Measurements from ENCODE around the gene INHBB.
"Not testable (repeated sequence)": the region's sequence is repeated elsewhere in the genome, so short reads cannot be mapped to it uniquely, and the experiment has no call there.

The INHBB gene

DNA sequence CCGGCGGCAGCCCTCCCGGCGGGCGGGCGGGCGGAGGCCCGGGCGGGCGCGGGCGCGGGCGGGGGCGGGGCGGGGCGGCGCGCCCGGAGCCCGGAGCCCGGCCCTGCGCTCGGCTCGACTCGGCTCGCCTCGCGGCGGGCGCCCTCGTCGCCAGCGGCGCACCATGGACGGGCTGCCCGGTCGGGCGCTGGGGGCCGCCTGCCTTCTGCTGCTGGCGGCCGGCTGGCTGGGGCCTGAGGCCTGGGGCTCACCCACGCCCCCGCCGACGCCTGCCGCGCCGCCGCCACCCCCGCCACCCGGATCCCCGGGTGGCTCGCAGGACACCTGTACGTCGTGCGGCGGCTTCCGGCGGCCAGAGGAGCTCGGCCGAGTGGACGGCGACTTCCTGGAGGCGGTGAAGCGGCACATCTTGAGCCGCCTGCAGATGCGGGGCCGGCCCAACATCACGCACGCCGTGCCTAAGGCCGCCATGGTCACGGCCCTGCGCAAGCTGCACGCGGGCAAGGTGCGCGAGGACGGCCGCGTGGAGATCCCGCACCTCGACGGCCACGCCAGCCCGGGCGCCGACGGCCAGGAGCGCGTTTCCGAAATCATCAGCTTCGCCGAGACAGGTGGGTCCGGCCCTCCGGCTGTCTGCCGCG lies at the start of gene INHBB:
INHBB (plus strand) TSS at position 111 of the 641 bp plus-strand sequence; CDS start at position 164, 53 bp downstream.
- DNase-seq, result no peak

DNA sequence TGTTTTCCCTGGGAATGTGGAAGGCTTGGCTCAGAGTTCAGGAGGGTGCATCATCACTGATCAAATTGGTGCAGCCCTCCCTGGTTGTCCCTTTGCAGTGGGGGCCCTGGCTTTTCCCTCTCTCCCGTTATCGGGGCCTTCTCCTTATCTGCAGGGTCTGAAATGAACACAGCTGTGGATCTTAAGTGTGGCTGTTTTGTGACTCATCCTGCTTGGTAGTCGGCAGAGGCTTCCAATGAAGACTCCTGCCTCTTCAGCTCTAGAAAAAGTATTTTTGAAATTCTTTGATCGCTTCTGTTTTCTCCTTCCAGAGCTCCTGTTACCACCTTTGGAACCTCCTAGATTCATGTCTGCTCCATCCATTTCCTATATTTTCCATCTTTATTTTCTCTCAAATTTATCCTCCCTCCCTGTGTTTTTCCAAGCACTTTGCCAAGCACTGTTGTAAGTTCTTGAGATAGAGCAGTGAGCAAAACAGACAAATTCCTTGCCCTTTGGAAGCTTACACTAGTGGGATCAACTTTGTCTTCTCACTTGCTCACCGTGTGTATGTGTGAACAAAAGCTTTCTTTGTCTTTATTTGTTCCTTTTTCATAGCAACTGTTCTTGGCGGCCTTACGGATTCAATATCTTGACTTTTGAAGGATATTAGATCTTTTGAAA lies 47.6 kb upstream of the INHBB start:
- DNase-seq, result no peak

DNA sequence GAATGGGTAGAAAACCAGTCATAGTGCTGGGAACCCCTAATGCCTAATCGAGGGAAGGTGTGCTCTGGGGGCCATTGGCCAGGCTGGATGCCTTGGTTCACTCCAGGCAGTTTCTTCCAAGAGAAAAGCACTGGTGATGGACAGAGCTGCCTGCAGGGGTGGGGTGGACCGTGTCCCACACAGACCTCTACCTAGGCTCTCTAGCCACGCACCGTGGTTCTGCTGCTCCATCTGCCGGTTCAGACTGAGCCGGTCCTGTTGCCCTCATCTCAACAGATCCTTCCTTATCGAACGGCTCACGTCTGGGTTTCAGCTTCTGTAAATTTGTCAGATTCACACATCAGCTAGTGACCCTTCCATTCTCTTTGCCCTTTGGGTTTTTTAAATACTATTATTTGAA lies 46.9 kb upstream of the INHBB start:
- no peak for DNase-seq

DNA sequence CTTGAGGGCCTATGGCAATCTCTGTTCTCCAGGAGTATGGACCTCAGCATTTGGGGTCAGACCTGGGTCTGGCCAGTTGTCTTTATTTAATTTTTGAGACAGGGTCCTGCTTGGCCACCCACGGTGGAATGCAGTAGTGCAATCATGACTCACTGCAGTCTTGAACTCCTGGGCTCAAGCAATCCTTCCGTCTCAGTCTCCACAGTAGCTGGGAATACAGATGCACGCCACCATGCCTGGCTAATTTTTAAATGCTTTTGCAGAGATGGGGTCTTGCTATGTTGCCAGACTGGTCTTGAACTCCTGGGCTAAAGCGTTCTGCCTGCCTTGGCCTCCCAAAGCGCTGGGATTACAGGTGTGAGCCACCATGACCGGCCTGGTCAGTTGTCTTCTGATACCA lies 46.4 kb upstream of the INHBB start:
- no peak for DNase-seq

DNA sequence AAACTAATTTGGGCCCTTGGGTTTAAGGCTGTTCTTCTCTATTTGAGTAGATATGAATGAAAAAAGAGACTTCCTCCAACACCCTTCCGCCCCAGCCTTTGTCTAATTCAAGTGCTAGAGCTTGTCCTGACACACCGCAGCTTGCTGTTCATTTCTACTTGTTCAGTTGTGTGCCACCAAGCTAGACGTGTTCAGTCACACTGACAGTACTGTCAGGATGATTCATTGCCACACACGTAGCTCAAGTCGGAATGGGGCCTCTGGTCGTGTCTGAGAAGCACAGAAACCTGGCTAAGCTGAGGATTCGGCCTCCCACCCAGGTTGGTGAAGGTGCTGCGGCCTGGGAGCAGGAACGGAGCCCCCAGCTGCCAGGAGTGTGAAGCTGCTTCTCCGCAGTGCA lies 45.6 kb upstream of the INHBB start:
- DNase-seq, result no peak

DNA sequence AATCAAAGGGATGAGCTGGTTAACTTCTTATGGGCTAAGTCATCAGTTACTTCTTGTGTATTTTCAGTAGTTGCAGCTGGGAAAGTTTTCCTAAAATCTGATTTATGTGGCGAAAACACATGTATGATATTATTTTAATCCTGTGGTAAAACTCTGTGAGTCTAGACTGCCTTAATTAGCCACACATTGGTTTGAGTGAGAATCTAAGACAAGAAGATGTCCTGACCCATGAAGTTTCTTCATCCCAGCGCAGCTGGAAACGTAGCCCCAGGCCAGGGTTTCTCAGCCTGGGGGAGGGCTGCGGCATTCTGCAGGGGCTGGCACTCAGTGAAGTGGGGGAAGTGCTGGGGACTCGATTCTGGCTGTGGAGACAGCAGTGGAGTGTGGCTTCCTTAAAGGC lies 44.7 kb upstream of the INHBB start:
- no peak for DNase-seq

DNA sequence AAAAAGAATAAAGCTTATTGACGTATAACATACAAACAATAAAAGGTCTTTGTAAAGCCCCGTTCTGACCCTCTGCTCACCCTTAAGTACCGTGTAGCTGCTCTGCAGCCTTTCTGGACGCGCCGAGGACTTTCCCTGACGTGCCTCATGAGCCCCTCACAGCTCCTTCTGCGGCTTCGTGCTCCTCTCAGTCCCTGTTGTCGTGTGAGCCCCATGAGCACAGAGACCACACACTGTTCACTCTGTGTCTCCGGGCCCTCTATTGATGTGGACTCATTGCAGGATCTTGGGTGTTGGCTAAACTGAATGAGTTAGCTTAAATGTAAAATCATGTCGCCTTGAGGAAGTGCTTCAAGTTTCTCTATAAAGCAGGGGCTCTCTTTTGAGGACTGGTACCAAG lies 43.6 kb upstream of the INHBB start:
- DNase-seq, result no peak

DNA sequence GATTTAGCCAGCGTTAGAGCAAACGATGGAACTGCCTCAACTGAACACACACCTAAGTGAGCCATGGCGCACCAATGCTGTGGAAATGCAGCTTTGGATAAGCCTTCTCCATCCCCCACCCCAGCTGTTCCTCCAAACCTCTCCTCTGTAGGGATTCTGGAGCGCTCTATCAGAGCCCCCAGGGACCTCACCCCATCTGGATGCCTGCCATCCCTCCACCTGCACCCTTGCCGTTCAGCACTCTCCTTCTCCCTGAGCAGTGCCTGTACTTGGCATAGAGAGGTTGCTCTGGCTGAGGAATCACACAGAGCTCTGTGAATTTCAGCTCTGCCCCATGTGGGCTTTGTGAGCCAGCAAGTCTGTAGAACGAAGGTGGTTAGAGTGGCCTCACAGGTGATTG lies 42.8 kb upstream of the INHBB start:
- no peak for DNase-seq

DNA sequence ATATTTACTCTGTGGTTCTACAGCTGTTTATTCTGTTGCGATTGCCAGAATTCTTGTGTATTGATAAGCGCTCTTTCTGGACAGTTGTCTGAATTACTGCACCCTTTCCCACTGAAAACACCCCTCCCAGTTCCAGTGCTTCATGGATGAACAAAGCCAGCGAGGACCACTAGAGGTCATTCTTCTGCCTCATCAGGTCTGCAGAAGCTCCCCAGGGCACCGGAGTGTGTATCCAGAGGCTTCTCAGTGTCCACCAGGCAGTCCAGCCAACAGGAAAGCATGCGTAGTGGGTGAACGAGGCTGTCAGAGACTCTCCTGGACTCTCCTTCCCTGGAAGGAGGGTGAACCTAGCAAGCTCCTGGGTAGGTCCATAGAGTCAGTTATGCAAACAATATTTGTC lies 40.6 kb upstream of the INHBB start:
- DNase-seq, result no peak

DNA sequence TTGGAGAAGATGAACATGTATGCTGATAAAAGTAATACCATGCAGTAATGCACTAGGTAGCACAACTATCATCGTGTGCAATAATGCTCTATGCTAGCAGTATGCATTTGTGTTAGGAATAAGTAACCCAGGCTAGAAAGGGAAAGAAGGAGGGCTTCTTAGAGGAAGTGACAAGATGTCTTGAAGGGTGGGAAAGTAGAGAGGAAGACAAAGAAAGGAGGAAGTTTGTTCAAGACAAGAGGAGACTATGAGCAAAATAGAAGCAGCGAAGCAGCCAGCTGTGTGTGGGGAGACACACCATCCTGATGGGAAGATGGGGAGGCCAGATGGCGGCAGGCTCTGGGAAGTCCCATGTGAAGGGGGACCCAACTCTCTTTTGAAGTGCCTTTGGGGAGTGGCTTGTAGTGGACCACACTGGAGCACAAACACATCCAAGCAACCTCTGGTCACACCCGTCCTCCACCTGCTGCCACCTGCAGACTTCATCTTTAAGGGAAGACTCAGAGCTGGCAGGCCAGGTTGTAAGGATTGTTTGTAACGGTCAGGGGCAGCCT lies 39.9 kb upstream of the INHBB start:
- peak; percentile 58 for DNase-seq

DNA sequence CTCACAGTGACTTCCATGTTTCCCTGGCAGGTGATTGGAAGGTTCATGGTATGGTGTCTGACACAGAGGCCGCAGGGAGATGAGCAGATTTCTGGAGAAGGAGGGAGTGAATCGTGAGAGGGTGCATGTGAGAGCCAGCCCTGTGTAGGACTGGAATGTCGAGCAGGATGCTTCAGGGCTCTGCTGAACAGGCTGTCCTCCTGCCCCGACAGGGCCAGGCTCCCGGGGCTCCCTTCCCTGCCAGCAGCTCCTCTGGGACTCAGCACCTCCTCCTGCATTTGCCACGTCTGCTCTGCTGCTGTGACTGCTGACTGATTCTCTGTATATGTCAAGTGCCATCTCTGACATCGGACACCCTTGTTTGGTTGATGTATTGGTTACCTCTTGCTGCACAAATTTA lies 38.5 kb upstream of the INHBB start:
- no peak for DNase-seq

DNA sequence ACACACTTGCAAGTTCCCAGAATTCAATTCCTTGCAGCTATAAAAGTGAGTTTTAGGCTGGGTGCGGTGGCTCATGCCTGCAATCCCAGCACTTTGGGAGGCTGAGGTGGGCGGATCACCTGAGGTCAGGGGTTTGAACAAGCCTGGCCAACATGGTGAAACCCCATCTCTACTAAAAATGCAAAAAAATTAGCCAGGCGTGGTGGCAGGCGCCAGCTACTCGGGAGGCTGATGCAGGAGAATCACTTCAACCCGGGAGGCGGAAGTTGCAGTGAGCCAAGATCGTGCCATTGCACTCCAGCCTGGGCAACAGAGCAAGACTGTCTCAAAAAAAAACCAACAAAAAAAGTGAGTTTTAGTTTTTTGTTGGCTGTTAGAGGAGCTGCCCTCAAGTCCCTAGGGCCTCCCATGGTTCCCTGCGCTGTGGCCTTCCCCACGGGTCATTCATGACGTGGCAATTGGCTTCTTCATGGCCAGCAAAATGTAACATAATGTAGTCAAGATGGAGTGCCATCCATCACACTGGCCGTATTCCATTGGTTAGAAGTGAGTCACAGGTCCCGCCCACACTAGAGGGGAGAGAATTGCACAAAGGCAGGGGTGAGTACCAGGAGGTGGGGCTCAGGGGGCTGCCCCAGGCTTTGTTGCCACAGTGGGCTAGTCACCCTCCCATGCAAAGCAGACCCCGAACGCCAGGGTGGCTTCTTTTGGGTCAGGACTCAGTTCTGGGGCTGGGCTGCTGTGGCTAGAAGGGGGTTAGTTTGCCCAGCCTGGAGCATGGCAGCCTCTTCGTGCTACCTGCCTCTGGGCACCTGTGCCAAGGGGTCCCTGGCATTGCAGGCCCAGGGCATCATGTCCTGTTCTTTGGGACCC lies 37.7 kb upstream of the INHBB start:
- DNase-seq, result no peak

DNA sequence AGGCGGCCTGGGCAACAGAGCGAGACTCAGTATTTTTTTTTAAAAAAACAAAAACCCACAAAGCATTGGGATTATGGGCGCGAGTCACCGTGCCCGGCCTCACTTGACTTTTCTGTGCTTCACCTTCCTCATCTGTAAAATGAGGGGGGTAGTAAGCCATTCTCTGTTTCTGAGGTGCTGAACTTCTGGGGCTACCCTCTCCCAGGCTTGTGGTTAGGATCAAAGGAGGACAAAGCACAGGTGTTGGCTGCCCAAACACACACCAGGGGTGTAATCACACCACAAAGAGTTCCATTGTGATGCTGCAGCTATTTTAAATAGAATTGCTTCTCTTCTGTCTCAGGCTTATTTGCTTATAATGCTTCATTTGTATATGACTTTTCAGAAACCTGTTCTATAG lies 35.8 kb upstream of the INHBB start:
- DNase-seq, result no peak

DNA sequence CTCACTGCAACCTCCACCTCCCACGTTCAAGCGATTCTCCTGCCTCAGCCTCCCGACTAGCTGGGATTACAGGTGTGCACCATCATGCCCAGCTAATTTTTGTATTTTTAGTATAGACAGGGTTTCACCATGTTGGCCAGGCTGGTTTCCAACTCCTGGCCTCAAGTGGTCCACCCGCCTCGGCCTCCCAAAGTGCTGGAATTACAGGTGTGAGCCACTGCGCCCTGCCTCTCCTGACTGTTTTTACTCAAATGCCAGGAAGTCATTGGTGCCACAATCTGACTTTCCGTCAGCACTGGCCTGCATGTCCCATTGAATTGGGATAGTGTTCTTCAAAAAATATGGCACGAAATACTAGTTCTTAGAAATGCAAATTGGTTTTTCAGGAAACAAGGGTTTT lies 35.1 kb upstream of the INHBB start:
- DNase-seq, result not testable (repeated sequence)

DNA sequence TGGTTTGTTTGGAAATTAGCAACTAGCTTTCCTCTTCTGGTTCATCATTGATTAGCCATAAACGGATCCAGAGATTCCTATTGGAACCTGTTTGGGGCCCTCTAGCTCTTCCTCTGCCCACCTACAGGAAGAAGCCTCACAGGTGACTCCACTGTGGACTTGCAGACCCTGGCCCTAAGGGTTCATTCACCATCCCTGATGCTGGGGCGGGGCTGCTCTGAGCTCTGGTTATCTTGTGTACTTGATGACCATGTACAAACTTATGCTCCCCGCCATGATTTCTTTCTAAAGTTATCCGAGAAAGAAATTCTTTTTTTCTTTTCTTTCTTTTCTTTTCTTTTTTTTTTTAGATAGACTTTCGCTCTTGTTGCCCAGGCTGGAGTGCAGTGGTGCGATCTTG lies 33.9 kb upstream of the INHBB start:
- DNase-seq, result no peak

DNA sequence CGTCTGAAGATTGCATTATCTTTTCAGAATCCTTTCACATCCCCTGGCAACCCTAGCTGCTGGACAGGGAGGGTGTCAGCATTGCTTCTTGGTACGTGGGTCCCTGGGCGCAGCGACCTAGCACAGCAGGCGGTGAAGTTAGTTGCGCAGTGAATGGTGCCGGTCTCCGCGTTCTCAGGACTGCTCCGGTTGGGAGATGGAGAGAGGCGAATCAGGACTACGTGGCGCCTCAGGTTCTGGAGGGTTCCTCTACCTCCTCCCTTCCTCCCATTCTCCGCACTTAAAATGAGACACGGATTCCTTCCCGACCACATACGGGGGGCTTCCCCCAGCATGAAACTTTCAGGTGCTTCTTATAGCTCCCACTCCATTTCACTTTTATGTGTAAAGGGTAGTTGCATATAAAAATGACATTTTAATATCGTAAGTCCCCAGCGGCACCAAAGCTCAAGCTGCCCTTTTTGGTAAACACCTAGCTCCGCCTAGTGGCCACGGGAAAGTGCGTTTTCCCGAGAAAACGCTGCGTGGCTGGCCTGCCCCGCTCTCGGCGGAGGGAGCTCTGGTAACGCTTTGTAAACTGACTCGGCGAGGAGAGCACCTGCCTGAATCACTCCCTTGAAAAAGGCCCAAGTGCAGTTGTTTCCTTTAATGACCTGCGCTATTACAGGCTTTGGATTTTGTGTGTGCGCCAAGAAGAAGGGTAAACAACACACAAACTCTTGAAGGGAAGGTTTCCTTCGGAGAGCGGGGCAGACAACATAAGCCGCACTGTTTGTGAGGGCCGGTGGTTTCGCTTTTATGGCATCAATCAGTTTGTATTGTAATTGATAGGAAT lies 32.9 kb upstream of the INHBB start:
- peak; percentile 56 for DNase-seq

DNA sequence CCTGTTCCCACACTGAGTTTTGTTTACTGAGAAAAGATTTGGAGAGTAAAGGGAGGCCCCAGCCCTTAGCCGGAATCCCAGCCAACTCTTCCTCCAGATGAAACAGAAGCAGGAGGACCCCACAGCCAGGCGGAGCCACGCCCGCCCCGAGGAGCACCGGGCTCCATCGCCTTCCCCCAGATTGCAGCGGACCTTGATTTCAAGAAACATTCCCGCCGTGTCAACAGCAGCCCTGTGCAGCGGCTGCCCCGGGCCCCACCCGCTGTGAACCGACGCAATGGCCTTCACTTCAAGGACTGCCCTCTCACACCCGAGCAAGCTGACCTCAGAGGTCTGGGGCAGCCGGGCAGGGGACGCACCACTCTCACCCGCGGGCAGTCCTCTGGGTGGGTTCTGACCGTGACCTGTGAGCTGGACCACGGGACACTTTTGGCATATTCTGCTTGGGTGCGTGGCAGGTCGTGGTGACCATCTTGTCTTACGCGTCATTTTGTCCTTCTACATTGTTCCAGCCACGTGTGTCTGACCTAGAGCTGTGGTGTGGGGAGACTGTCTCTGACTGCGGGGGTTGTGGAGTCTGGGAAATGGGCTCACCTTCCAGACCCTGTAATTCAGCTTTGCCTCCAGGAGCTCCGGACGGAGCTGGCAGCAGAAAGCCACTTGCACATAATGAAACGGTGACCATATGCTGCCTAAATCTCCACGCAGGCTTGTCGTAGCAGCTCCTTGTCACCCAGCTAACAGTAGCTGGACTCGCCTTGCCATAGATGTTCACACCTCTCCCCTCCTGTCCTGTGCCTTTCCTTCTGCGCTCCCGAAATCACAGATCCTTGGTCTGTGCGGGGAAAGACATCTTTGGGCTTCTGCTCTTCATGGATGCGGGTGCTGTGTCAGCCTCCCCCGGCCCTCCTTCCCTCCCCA lies 32.0 kb upstream of the INHBB start:
- DNase-seq, result no peak

DNA sequence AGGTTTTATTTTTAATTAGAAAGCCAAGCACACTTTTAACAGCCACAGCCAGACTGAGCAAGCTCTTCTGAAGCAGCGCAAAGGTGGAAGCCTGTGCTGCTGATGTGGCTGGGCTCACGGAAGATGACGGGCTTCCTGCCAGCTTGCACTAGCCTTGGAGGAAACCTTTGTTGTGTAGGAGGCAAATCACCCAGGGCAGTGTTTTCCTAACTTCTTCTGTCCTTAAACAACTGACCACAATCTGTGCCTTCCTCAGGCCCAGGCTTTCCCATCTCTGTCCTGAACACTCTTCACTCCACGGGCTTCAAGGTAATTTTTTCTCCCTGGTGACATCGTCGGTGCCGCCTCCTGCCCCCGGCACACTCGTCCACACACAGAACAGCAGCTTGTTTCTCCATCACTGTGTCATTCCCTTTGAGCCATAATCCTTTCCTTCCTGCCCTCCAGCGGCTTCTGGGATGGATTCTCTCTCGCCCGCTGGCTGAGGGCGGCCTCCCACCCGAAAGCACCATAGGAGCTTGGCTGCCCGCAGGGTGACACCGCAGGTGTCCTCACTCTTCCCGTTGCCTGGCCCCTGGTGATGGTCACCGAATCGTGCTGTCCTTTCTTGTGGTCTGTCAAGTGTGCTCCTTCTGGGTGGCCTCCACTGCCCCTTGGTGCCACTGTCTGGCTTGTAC lies 31.1 kb upstream of the INHBB start:
- no peak for DNase-seq

DNA sequence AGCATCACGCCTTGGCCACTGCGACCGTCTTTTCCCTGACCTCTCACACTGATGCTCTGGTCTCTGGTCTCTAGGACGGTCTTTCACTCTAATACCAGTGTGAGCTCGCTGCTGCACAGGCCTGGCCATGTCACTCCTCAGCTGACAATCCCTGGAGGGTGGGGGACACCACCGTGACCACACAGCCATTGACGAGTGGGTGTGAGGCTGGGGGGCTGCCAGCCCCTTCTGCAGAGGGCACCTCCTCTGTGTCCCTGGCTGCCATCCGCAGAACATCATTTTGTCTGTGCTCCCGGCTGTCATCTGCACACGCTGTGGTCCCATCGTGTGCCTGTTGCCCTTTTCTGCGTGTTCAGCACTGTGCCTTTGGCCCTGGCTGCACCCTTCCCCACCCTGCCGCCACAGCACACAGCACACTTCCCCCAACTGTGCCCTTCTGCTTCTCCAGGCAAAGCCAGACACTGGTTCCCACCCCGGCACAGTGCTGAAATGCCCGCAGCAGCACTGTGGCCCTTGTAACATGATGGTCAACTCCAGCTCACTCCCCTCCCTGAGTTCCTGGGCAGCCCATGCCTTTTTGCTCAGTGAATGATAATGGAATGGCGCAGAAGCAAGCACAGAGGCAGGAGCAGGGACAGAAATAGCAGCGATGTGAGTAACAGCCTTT lies 30.4 kb upstream of the INHBB start:
- DNase-seq, result no peak

DNA sequence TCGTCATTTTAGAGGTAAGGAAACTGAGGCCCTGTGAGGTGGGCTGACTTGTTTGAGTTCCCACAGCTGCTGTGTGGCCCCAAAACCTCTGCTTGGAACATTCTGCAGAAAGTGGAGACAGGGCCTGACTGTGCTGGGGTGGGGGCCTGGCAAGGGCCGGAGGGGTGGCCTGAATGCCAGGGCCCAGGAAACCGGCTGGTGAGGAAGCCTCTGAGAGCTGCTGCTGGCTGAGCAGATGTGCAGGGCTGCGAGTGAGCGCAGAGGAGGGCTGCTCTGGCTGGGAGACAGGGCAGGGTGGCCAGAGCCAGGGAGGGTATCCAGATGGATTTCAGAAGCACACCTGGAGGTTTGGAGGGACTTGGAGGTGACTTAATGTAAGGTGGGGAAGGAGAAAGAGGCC lies 29.9 kb upstream of the INHBB start:
- no peak for DNase-seq

Data from MV-4-11 (cell line).